H9 (cell line): ENCODE measurements around the gene PRMT2. TPM values are rescaled to one million over a fixed set of nuclear protein-coding genes. Genes with fewer than 3 reads are reported as not detected.

ENCODE experiments used
- DNase-seq: peaks from one replicate; pipeline ENCODE4 v3.0.0-alpha.2; 2017
- H2AFZ ChIP-seq: one replicate; pipeline ENCODE4 v1.6.1; 2013; ENCODE audit warnings: mild to moderate bottlenecking, low read length, control low read depth, moderate library complexity
- H2AK5ac ChIP-seq: 2 replicates; pipeline ENCODE4 v1.6.1; 2013; ENCODE audit warnings: low read length, control low read depth, mixed read lengths; ENCODE audit not compliant: insufficient read length
- H2BK120ac ChIP-seq: one replicate; pipeline ENCODE4 v1.6.1; 2013; ENCODE audit warnings: low read depth, mild to moderate bottlenecking, low read length, control low read depth, inconsistent platforms; ENCODE audit not compliant: poor library complexity, severe bottlenecking
- H2BK12ac ChIP-seq: 2 replicates; pipeline ENCODE4 v1.6.1; 2013; ENCODE audit warnings: low read length, control low read depth, mixed read lengths, low read depth; ENCODE audit not compliant: insufficient read length
- H2BK15ac ChIP-seq: 2 replicates; pipeline ENCODE4 v1.6.1; 2013; ENCODE audit warnings: low read depth, low read length, control low read depth
- H2BK20ac ChIP-seq: one replicate; pipeline ENCODE4 v1.6.1; 2013; ENCODE audit warnings: low read depth, mild to moderate bottlenecking, low read length, control low read depth, inconsistent platforms; ENCODE audit not compliant: poor library complexity, severe bottlenecking
- H2BK5ac ChIP-seq: 2 replicates; pipeline ENCODE4 v1.6.1; 2013; ENCODE audit warnings: low read length, control low read depth, mixed read lengths; ENCODE audit not compliant: insufficient read length
- H3K14ac ChIP-seq: 2 replicates; pipeline ENCODE4 v1.6.1; 2013; ENCODE audit warnings: low read length, control low read depth; ENCODE audit not compliant: insufficient read depth
- H3K18ac ChIP-seq: 2 replicates; pipeline ENCODE4 v1.6.1; 2013; ENCODE audit warnings: low read depth, mild to moderate bottlenecking, mixed read lengths, low read length, control low read depth; ENCODE audit not compliant: insufficient read length
- H3K23ac ChIP-seq: 2 replicates; pipeline ENCODE4 v1.6.1; 2013; ENCODE audit warnings: low read length, control low read depth, mixed read lengths, low read depth; ENCODE audit not compliant: insufficient read length
- H3K23me2 ChIP-seq: 2 replicates; pipeline ENCODE4 v1.6.1; 2013; ENCODE audit warnings: low read depth, mild to moderate bottlenecking, mixed read lengths, low read length, control low read depth; ENCODE audit not compliant: insufficient read length, poor library complexity, severe bottlenecking
- H3K27ac ChIP-seq: 2 replicates; pipeline ENCODE4 v1.5.1; 2013; ENCODE audit warnings: low read length, control low read depth, mixed read lengths, low read depth; ENCODE audit not compliant: insufficient read length
- H3K27me3 ChIP-seq: 2 replicates; pipeline ENCODE4 v1.6.1; 2013; ENCODE audit warnings: low read length, control low read depth, inconsistent platforms; ENCODE audit not compliant: insufficient read depth
- H3K4ac ChIP-seq: 2 replicates; pipeline ENCODE4 v1.6.1; 2013; ENCODE audit warnings: low read depth, mild to moderate bottlenecking, control low read depth, inconsistent platforms, low read length, moderate library complexity
- H3K4me1 ChIP-seq: 2 replicates; pipeline ENCODE4 v1.6.1; 2013; ENCODE audit warnings: low read length, control low read depth, inconsistent platforms; ENCODE audit not compliant: insufficient read depth
- H3K4me2 ChIP-seq: 2 replicates; pipeline ENCODE4 v1.6.1; 2013; ENCODE audit warnings: low read length, control low read depth, mixed read lengths; ENCODE audit not compliant: insufficient read length, insufficient read depth
- H3K56ac ChIP-seq: 2 replicates; pipeline ENCODE4 v1.6.1; 2013; ENCODE audit warnings: low read depth, mild to moderate bottlenecking, mixed read lengths, low read length, control low read depth; ENCODE audit not compliant: insufficient read length
- H3K79me1 ChIP-seq: 2 replicates; pipeline ENCODE4 v1.6.1; 2013; ENCODE audit warnings: low read depth, mild to moderate bottlenecking, moderate library complexity, low read length, control low read depth, inconsistent platforms; ENCODE audit not compliant: insufficient read depth, poor library complexity, severe bottlenecking
- H3K79me2 ChIP-seq: 2 replicates; pipeline ENCODE4 v1.6.1; 2013; ENCODE audit warnings: low read length, control low read depth, inconsistent platforms; ENCODE audit not compliant: insufficient read depth
- H3K9ac ChIP-seq: 2 replicates; pipeline ENCODE4 v1.6.1; 2013; ENCODE audit warnings: low read length, control low read depth, mixed read lengths; ENCODE audit not compliant: insufficient read length; ENCODE audit errors: extremely low read depth
- H3K9me3 ChIP-seq: one replicate; pipeline ENCODE4 v1.6.1; 2013; ENCODE audit warnings: low read depth, low read length, inconsistent platforms; ENCODE audit not compliant: control insufficient read depth
- H3T11ph ChIP-seq: one replicate; pipeline ENCODE4 v1.6.1; 2013; ENCODE audit warnings: mild to moderate bottlenecking, low read length, control low read depth, inconsistent platforms
- H4K20me1 ChIP-seq: one replicate; pipeline ENCODE4 v1.6.1; 2013; ENCODE audit not compliant: control insufficient read depth, insufficient read length, insufficient read depth
- H4K5ac ChIP-seq: 2 replicates; pipeline ENCODE4 v1.6.1; 2013; ENCODE audit warnings: low read depth, mild to moderate bottlenecking, mixed read lengths, low read length, control low read depth; ENCODE audit not compliant: insufficient read length
- H4K8ac ChIP-seq: replicated peaks from 2 replicates; pipeline ENCODE4 v1.6.1; 2013; ENCODE audit warnings: low read length, control low read depth, mixed read lengths, low read depth; ENCODE audit not compliant: insufficient read length
- H4K91ac ChIP-seq: 2 replicates; pipeline ENCODE4 v1.6.1; 2013; ENCODE audit warnings: low read depth, mild to moderate bottlenecking, moderate library complexity, mixed read lengths, low read length, control low read depth; ENCODE audit not compliant: insufficient read length
- H3K27ac Mint-ChIP-seq, 3 experiments: 2 replicates in 2 of 3; 3 replicates in 1 of 3; pipeline ENCODE4 v1.8.0; 2020 to 2021; ENCODE audit warnings: mixed read lengths in 3 of 3, mild to moderate bottlenecking in 1 of 3, moderate library complexity in 1 of 3
- H3K27me3 Mint-ChIP-seq: 2 replicates; pipeline ENCODE4 v1.8.0; 2021; ENCODE audit warnings: low read depth, mild to moderate bottlenecking, moderate library complexity, mixed read lengths
- H3K36me3 Mint-ChIP-seq, 3 experiments: 2 replicates in 2 of 3; 3 replicates in 1 of 3; pipeline ENCODE4 v1.8.0; 2020 to 2021; ENCODE audit warnings: low read depth in 3 of 3, mixed read lengths in 3 of 3; ENCODE audit not compliant: insufficient read depth in 1 of 3
- H3K4me1 Mint-ChIP-seq, 2 experiments: 2 replicates each; pipeline ENCODE4 v1.8.0; 2020; ENCODE audit warnings: mixed read lengths in 2 of 2
- H3K4me3 Mint-ChIP-seq, 2 experiments: 2 replicates in 1 of 2; 3 replicates in 1 of 2; pipeline ENCODE4 v1.8.0; 2020 to 2021; ENCODE audit warnings: mild to moderate bottlenecking in 2 of 2, mixed read lengths in 2 of 2, moderate library complexity in 1 of 2
- H3K9me3 Mint-ChIP-seq, 2 experiments: 2 replicates in 1 of 2; 3 replicates in 1 of 2; pipeline ENCODE4 v1.8.0; 2020; ENCODE audit warnings: mild to moderate bottlenecking in 2 of 2, mixed read lengths in 2 of 2, moderate library complexity in 1 of 2
- WGBS: extraction: QIAGEN DNeasy Blood & Tissue Kit; methylation state at CpG from one replicate; pipeline ENCODE4 v1.1.7; 2013; ENCODE audit warnings: missing lambda C conversion rate, low lambda C conversion rate, mixed read lengths; ENCODE audit not compliant: insufficient read length; ENCODE audit errors: extremely low coverage; 5-methylcytosine and 5-hydroxymethylcytosine counted together
- total RNA-seq: library from RNA; stranded (reverse); gene quantifications from 2 replicates; pipeline ENCODE4 v1.2.1, GENCODE V29; 2021
- TF ChIP-seq, protein P1 (sequence below): fragments of 200-600 bp; sonication (generic); conservative IDR thresholded peaks from 3 replicates; pipeline ENCODE4 v1.8.0; 2021; ENCODE audit warnings: antibody characterized with exemption, mild to moderate bottlenecking

The PRMT2 gene
- total RNA-seq, 1 experiment from 2014 or later, result 53.7 TPM

- Histone ChIP-seq H3K9ac (no peak overlapping the region), H2AK5ac (no peak overlapping the region), H3K23ac (no peak overlapping the region), H3K4ac (no peak overlapping the region), H4K20me1 (no peaks in the 10 kb centered on the region), H4K91ac (no peak overlapping the region), H3K56ac (no peak overlapping the region), H3K23me2 (no peaks in the 10 kb centered on the region), H3T11ph (no peak overlapping the region), H3K27me3 (no peaks in the 10 kb centered on the region), H4K5ac (no peak overlapping the region), H2BK15ac (no peak overlapping the region), H3K79me2 (no peaks in the 10 kb centered on the region), H2BK120ac (no peak overlapping the region), H3K9me3 (no peaks in the 10 kb centered on the region), H3K79me1 (no peaks in the 10 kb centered on the region), H4K8ac (no peak overlapping the region), H3K14ac (no peak overlapping the region), H3K18ac (no peak overlapping the region), H2BK5ac (no peak overlapping the region), H2AFZ (no peak overlapping the region), H2BK12ac (no peak overlapping the region), H3K4me2 (no peak overlapping the region), H3K27ac (no peak overlapping the region), H3K4me1 (no peaks in the 10 kb centered on the region), H2BK20ac (no peak overlapping the region)
- DNase-seq, result no peak
- 0 out of 7 replicates have a peak overlapping the region, but pooled peaks of 1 of the 3 experiments have one; percentile 30 for H3K27ac Mint-ChIP-seq
- no peak overlapping the region; a peak in 1 of 5 replicates for H3K4me3 Mint-ChIP-seq
- TF ChIP-seq, protein P1, sequence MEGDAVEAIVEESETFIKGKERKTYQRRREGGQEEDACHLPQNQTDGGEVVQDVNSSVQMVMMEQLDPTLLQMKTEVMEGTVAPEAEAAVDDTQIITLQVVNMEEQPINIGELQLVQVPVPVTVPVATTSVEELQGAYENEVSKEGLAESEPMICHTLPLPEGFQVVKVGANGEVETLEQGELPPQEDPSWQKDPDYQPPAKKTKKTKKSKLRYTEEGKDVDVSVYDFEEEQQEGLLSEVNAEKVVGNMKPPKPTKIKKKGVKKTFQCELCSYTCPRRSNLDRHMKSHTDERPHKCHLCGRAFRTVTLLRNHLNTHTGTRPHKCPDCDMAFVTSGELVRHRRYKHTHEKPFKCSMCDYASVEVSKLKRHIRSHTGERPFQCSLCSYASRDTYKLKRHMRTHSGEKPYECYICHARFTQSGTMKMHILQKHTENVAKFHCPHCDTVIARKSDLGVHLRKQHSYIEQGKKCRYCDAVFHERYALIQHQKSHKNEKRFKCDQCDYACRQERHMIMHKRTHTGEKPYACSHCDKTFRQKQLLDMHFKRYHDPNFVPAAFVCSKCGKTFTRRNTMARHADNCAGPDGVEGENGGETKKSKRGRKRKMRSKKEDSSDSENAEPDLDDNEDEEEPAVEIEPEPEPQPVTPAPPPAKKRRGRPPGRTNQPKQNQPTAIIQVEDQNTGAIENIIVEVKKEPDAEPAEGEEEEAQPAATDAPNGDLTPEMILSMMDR, result no peak
- no peaks in the 10 kb centered on the region; a peak in 1 of 7 replicates for H3K36me3 Mint-ChIP-seq
- H3K9me3 Mint-ChIP-seq, result no peaks in the 10 kb centered on the region
- peaks cover 10% of the 10 kb centered on the region for H3K27me3 Mint-ChIP-seq
- peaks cover 16 to 32% of the 10 kb centered on the region in 2 experiments for H3K4me1 Mint-ChIP-seq
- no CpG with 5 or more reads among the region's 9 CpGs for WGBS
Measured at GRCh38 chr21:46604329-46604974, 31.0 kb upstream of the PRMT2 start.
